Glomerular endothelial cell (primary cell): ENCODE results near the gene VIPR2. TPM values are rescaled to one million over a fixed set of nuclear protein-coding genes. Genes with fewer than 3 reads are reported as not detected.

Source experiments
- DNase-seq: peaks from one replicate; pipeline ENCODE4 v3.0.0-alpha.2; 2011; ENCODE audit warnings: low read depth, low spot score; ENCODE audit errors: extremely low read depth
- total RNA-seq: library from RNA; depleted of rRNA; stranded (reverse); fragments of >200 nt; gene quantifications from 2 replicates; pipeline ENCODE4 v1.2.3, GENCODE V29; 2015

VIPR2 gene
- total RNA-seq, 1 donor from 2014 or later: not detected

DNA sequence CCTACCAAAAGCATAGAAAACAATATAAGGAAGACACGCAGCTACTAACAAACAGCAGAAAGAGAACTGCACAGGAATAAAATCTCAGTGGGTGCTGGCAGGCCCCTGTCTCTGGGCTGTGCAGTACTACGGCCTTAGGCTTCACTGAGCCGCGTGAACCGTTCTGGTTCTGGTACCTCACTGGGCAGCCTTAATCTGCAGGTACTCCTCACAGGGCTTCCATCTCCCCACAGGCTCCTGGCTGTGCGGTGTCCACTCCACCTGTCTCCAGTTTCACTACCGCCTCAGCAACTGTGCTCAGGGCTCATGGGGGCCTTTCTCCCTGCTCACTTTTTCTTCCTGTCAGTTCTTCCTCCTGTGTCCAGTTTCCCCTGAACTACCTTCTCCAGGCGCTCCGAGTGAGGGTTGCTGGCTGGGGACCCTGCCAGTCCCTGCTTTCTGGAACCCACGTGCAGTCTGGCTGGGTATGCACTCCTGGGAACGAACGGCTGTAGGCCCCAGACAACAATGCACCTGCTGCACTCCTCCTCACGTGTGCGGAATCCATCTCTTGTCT, 75.7 kb downstream of the VIPR2 start:
- no peak for DNase-seq

DNA sequence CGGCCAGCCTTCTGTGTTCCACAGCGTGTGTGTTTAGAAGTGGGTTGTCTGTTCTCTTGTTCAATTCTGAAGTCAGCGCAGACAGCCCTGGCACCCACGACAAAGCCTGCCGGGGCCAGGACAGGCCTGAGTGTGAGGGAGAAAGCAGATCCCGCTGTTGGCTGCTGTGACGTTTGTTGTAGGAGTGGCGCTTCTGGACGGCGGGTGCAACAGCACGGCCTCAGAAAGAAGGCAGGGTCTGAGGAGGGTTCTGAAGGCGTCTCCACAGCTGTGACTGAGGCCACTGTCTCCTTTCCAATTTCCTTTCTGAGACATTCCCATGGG, 76.2 kb downstream of the VIPR2 start:
- no peak for DNase-seq

DNA sequence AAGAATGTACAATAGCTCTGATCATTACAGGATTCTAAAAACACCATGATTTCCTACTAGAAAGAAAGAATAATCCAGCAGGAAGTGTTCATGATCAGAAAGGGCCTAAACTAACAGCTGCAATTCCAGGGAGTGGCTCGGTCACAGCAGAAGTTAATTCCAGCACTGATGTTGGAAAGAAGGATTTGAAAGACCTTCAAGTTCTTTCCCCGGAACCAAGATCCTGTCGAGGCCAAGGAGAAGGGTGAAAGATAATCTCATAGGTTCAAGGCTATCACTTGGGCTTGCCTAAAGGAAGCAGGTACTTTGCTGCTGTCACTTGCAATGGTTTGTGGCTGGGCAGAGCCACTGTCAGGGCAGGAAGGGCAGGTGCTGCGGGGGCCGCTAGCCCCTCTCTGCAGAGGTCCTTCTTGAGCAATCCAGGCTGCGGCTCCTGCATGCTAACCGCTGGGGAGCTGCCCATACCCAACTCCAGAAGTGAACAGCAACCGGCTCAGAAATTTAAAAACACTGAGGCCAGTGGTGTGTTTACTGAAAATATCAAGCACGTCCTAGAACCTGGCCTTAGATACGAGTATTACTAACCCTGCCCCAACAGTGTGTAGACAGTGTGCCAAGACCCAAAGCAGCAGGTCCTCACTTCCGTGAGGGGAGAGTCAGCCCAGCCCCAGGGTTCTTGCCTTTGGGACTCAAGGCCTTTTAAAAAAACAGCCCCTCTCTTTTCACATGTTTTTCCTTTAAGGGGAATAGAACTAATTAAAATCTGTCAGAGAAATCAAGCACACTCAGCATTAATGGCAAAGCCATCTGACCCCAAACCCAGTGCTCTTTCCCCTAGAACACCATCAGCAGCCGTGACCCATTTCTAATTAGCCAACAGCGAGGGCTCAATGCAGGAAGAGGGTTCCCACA, 76.8 kb downstream of the VIPR2 start:
- no peak for DNase-seq

DNA sequence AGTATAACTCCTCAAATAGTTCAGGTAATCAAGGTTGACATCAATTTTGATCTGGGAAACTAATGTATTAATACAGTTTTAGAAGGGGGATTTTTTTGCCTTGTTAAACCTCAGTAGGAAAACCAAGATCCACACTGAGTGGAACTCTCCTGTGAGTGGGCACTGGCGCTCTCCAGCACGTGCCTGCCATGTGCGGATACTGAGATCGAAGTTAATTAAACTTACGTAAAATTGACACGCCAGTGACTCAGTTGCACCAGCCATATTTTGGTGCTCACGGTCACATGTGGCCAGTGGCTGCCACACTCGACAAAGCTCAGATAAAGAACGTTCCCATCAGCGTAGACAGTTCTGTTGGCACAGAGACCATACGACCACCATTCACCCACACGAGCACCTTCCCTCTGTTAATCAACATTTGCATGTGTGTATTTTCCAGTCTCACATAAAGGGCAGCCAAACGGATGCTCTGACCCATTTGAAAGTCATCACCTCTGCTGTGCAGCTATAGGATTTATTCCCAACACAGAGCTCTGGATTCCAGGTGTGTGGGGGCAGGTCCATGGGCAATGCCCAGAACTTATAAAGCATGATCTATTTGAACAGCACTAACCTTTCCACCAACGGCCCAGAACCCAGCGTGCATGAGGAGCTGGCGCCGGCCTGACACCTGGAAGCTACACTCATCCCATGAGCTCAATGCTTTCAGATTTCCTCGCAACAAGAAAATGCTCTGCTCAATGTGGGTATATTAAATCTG, 77.7 kb downstream of the VIPR2 start:
- DNase-seq: no peak

DNA sequence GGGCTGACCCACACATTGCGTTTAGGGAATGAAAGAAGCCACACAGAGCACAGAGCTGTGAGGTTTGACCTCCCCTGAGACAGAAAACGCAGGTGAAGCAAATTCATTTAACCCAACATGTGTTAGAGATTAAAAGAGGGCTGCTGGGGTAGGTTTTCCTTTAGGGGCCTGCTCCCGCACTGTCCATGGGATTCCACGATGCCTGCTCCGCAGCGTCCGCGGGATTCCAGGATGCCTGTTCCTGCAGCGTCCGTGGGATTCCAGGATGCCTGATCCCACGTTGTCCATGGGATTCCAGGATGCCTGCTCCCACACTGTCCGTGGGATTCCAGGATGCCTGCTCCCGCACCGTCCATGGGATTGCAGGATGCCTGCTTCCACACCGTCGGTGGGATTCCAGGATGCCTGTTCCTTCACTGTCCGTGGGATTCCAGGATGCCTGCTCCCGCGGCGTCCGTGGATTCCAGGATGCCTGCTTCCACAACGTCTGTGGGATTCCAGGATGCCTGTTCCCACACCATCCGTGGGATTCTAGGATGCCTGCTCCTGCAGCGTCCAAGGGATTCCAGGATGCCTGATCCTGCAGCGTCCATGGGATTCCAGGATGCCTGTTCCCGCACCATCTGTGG, 78.7 kb downstream of the VIPR2 start:
- DNase-seq: no peak

DNA sequence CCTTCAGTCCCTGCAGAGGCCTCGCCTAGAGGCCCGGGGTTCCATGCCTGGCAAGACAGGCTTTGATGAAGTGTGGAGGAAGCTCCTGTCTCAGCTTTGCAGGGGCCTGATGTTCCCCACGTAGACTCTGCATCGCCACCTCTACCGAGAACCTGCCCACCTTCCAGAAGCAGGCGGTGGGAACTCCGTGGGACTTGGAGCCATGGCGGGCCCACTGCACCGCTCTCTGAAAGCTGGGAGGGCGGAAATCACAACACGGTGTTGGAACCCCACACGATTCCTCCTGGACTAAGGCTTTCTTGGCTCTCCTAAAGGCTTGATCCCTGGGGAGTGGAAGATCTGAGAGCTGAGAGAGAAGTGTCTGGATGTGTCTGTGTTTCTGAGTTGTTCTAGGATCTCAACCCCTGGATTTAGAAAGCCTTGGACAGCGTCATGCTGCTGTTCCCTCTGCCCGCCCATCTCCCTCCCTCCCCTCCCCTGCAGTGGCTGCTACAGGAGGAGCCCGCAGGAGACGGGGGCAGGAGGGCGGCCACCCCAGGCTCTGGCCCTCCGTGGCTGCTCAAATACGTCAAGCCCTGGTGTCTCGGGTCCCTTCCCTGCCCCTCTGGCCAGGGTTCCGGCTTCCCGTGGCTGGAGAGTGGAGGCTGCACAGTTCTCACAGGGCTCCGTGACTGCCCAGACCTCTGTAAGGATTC, 79.7 kb downstream of the VIPR2 start:
- DNase-seq: no peak

DNA sequence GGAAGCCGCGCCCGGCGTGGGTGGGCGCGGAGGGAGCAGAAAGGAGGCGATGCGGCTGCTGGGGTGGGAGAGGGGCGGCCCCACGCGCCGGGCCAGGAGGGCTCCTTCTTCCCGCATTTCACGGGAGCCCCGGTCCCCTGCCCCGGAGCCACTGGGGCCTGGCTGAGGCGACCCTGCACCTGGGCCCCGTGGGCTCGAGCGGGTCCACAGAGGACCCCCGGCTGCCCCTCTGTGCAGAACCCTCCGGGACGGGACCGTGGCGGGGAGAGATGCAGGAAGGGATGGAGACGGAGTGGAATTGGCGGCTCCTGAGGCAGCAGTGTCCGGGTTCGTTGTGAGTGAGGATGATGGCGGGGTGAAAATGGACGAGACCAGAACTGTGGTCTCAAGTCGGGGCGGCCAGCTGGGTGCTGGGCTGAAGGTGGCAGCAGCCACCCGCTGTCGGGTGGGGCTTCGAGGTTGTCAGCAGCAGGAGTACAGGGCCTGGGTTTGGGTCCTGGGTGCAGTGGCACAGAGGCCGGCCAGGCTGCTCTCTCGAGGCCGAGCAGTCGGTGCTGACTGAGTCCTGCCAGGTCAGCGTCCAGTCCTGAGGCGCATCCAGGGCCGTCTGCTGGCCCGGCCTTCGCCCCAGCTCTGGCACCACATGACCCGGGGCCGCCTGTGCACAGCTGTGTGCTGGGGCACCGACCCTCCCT, 80.4 kb downstream of the VIPR2 start:
- no peak for DNase-seq

DNA sequence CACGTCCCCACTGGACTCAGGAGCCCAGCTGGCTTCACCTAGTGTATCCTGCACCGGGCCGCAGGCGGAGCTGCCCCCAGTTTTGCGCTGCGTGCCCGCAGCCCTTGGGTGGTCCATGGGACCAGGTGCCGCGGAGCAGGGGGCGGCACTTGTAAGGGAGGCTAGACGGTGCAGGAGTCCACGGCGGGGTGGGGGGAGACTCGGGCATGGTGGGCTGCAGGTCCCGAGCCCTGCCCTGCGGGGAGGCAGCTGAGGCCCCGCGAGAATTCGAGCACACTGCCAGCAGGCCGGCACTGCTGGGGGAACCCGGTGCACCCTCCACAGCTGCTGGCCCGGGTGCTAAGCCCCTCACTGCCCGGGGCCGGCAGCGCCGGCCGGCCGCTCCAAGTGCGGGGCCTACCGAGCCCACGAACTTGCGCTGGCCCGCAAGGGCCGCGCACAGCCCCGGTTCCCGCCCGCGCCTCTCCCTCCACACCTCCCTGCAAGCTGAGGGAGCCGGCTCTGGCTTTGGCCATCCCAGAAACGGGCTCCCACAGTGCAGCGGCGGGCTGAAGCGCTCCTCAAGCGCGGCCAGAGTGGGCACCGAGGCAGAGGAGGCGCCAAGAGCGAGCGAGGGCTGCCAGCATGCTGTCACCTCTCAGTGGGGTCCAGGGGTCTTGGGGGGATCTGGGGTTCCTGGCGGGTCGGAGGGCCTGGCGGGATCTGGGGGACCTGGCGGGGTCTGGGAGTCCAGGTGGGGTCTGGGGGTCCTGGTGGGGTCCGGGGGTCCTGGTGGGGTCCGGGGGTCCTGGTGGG, 81.4 kb downstream of the VIPR2 start:
- DNase-seq: no peak

DNA sequence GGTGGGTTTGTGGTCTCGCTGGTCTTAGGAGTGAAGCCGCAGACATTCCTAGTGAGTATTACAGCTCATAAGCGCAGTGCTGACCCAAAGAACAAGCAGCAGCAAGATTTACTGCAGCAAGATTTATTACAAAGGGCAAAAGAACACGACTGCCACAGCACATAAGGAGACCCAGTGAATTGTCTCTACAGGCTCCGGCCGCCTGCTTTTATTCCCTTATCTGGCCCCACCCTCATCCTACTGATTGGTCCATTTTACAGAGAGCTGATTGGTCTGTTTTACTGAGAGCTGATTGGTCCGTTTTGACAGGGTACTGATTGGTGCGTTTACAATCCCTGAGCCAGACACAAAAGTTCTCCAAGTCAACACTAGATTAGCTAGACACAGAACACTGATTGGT, 82.1 kb downstream of the VIPR2 start:
- DNase-seq: no peak

DNA sequence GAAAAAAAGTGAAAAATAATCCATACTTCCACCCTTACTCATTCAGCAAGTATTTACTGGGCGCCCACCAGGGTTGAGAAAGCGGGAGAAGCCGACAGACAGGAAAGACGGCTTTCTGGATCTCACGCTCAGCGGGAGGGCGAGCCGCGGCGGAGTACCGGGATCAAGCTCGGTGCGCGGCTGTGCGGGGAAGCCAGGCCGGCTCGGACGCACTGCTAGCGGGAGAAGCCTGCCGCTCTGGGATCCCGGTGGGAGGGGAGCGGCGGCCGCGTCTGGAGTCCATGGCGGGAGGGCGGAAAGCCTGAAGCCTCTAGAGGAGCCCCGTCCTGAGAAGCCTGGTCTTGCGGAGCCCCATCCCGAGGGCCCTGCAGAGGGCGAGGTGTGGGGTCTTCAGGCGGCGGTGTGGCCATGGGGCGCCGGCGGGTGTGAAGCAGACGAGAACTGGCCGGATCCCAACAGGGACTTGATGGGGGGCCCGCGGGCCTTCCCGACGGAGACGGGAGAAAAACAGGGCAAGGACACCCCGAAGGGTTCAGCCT, 82.9 kb downstream of the VIPR2 start:
- DNase-seq: no peak

DNA sequence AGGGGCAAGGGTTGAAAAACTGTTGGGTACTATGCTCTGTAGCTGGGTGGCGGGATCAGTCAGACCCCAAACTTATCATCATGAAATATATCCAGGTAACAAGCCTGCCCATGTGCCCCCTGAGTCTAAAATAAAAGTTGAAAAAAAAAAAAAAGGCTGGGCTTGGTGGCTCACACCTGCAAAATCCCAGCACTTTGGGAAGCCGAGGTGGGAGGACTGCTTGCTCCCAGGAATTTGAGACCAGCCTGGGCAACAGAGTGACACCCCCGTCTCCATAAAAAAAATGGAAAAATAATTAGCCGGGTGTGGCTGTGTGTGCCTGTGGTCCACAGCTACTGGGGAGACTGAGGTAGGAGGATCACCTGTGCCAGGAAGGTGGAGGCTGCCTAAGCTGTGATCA, 83.5 kb downstream of the VIPR2 start:
- no peak for DNase-seq

DNA sequence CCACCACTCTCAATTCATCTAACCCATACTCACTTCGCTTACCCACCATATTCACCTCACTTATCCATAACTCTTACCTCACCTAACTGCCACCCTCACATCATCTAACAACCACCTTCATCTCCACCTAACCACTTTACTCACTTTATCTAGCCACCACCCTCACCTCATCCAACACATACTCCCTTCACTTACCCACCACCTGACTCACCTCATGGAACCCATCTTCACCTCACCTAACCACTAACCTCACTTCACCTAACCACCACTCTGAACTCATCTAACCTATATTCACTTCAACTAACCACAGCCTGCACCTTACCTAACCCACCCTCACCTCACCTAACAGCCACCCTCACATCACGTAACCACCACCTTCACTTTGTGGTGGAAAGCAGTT, 84.2 kb downstream of the VIPR2 start:
- no peak for DNase-seq

DNA sequence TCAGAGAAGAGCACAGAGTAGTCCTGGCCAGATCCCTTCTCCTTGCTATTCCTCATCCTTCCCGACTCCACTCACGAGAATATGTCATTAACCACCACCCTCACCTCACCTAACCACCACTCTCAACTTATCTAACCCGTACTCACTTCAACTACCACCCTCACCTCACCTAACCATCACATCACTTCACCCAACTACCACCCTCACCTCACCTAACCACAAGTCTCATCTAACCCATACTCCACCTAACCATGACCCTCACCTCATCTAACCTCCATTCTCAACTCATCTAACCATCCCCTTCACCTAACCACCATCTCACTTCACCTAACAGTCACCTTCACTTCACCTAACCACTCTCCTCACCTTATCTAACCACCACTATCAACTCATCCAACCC, 85.0 kb downstream of the VIPR2 start:
- DNase-seq: no peak

DNA sequence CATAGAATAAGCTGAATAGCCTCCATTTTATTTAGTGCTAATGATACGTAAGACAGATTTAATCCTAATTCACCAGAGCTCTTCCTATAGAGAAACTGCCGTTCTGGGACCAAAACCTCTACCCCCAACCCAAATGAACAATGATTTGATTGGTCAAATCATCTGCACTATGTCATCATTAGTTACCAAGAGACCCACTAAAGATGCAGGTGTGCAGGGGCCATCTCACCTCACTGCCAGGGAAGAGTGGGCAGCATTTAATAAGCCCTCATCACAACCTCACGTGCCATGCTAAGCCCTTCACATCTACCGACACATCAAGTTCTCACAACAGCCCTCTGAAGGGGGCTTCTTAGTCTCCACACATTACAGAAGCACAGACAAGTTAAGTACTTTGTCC, 87.0 kb downstream of the VIPR2 start:
- no peak for DNase-seq

DNA sequence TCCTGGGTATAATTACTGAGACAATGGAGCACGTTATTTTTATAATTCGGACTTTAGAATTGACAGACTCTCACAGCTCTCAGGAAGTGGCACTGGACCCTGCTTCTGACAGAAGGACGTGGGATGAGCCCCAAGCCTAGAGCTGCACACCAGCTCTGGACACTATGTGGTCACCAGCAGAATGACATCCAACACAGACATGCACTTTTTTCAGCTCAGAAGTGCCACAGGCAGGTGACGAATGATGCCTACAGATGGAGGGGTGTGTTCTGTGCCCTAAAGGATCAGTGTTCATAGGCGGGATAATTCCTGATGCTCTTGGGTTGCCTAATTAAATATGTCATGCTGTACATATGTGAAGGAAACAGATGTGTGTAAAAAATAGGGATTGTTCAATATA, 87.9 kb downstream of the VIPR2 start:
- no peak for DNase-seq

DNA sequence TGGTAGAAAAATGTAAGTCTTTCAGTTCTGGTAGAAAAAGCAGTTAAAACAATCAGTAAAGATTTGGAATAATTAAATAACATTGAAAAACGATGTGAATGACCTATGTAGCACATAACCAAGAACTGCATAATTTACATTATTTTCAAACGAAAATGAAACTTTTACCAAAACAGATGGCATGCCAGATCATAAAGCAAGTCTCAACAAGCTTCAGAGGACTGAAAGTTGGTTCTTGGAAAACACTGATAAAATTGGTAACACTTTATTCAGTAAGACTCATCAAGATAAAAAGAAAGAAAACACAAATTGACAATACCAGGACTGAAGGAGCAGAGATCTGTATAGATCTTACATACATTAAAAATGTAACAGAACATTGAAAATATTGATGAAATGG, 92.8 kb downstream of the VIPR2 start:
- DNase-seq: no peak

DNA sequence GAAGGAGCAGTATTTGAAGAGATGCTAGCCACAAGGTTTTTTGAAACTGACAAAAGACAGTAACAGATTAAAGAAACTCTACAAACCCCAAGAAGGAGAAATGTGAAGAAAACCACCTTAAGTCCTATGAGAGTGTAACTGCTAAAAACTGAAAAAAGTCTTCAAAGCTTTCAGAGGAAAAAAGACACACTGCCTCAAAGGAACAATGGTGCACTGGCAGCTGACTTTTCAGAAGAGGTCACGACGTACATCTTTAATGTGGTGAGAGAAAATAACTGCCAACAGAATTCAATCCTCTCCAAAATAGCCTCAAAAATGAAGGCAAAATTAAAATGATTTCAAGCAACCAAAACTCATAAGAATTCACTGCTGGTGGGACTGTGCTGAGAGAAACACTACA, 94.0 kb downstream of the VIPR2 start:
- no peak for DNase-seq

DNA sequence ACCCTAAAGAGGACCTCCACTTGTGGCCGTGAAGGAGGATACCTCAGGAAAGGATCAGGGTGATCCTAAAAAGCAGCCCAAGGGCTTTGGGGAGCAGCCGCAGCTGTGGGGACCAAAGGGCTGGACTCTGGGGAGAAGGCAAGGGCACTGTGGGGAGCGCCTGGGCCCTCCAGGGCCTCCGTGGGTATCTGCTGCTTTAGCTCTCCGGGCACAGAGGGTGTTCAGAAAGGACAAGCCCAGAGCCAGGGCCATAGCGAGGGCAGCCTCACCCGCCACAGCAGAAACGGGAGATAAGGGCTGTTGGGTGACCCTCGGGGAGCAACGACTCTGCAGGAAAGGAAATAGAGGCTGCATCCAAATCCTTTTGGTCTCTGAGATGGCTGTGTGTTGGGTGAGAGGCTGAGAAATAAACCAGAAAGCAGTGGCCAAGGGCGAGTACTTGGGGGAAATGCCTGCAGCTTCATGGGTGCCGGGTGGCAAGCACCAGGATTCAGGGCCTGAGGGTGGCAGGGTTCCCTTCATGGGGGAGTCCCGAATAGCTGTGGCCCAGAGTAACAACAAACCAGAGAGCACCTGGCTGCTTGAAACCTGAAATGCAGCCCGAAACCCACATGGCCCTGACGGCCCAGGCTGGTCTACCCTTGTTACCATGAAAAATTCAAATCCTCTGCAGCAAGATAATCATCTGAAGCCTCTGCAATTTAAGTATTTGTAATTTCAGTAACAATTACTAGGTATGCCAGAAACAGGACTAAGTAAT, 95.2 kb downstream of the VIPR2 start:
- DNase-seq: no peak

DNA sequence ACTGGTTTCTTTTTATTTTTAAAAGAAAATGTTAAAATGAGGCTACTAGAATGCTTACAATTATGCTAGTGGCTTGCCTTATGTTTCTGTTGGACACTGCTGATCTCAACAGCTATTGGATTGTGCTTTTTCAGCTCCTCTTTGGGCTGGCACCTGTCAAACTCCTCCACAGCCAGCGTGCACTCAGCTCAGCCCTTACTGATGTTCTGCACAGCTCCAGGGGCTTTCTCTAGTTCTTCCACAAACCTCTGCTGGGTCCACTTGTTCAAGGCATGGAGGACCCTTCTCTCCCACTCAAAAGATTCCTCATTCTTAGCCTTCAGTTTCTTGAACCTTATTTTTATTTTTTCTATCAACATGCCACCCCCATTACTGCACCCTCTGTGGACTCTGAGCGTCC, 96.0 kb downstream of the VIPR2 start:
- DNase-seq: no peak
